Astrocyte (in vitro differentiated cells and primary cell): ENCODE data around the gene GNL2. TPM values are rescaled to one million over a fixed set of nuclear protein-coding genes. Genes with fewer than 3 reads are reported as not detected.

ENCODE experiments used
- DNase-seq: peaks from one replicate; pipeline ENCODE4 v3.0.0-alpha.2; 2010; ENCODE audit warnings: low read depth
- FAIRE-seq: peaks from 2 replicates; lab custom pipeline; 2011; peaks lifted over from hg19 to GRCh38; lab: Jason Lieb, UNC
- H2AFZ ChIP-seq: 2 replicates; pipeline ENCODE4 v1.6.0; 2012; ENCODE audit warnings: low read depth, low read length, inconsistent platforms
- H3K27ac ChIP-seq: 2 replicates; pipeline ENCODE4 v1.5.1; 2011; ENCODE audit warnings: low read depth, low read length, inconsistent platforms
- H3K27me3 ChIP-seq: 2 replicates; pipeline ENCODE4 v1.6.0; 2011; ENCODE audit warnings: low read length, inconsistent platforms; ENCODE audit not compliant: insufficient read depth
- H3K36me3 ChIP-seq: 2 replicates; pipeline ENCODE4 v1.5.1; 2011; ENCODE audit warnings: low read length, inconsistent platforms; ENCODE audit not compliant: insufficient read depth
- H3K4me1 ChIP-seq: 2 replicates; pipeline ENCODE4 v1.5.1; 2011; ENCODE audit warnings: low read length, inconsistent platforms; ENCODE audit not compliant: insufficient read depth
- H3K4me2 ChIP-seq: 2 replicates; pipeline ENCODE4 v1.6.0; 2012; ENCODE audit warnings: low read length, inconsistent platforms
- H3K4me3 ChIP-seq: 2 replicates; pipeline ENCODE4 v1.5.1; 2011; ENCODE audit warnings: low read depth, mild to moderate bottlenecking, low read length, inconsistent platforms; ENCODE audit not compliant: insufficient read depth
- H3K79me2 ChIP-seq: 2 replicates; pipeline ENCODE4 v1.6.0; 2012; ENCODE audit warnings: mild to moderate bottlenecking, low read length, inconsistent platforms; ENCODE audit not compliant: insufficient read depth
- H3K9ac ChIP-seq: 2 replicates; pipeline ENCODE4 v1.6.0; 2012; ENCODE audit warnings: mild to moderate bottlenecking, low read length, inconsistent platforms
- H3K9me3 ChIP-seq: 2 replicates; pipeline ENCODE4 v1.5.1; 2012; ENCODE audit warnings: low read depth, mild to moderate bottlenecking, low read length, inconsistent platforms; ENCODE audit not compliant: insufficient read depth
- H4K20me1 ChIP-seq: 2 replicates; pipeline ENCODE4 v1.6.0; 2012; ENCODE audit warnings: low read length, inconsistent platforms; ENCODE audit not compliant: insufficient read depth
- H3K27ac Mint-ChIP-seq: one replicate; pipeline ENCODE4 v1.8.0; 2021; ENCODE audit warnings: mild to moderate bottlenecking, mixed read lengths; ENCODE audit not compliant: unreplicated experiment
- H3K27me3 Mint-ChIP-seq: one replicate; pipeline ENCODE4 v1.8.0; 2021; ENCODE audit warnings: low read depth, mixed read lengths; ENCODE audit not compliant: unreplicated experiment
- H3K36me3 Mint-ChIP-seq: one replicate; pipeline ENCODE4 v1.8.0; 2021; ENCODE audit warnings: low read depth, mixed read lengths; ENCODE audit not compliant: unreplicated experiment
- H3K4me1 Mint-ChIP-seq: one replicate; pipeline ENCODE4 v1.8.0; 2021; ENCODE audit warnings: low read depth, mixed read lengths; ENCODE audit not compliant: unreplicated experiment
- H3K4me3 Mint-ChIP-seq: one replicate; pipeline ENCODE4 v1.8.0; 2021; ENCODE audit warnings: mild to moderate bottlenecking, moderate library complexity, mixed read lengths; ENCODE audit not compliant: unreplicated experiment
- H3K9me3 Mint-ChIP-seq: one replicate; pipeline ENCODE4 v1.8.0; 2021; ENCODE audit warnings: mild to moderate bottlenecking, mixed read lengths; ENCODE audit not compliant: unreplicated experiment
- EZH2 ChIP-seq: IDR thresholded peaks from 2 replicates; pipeline ENCODE4 v1.6.1; 2012; ENCODE audit warnings: mild to moderate bottlenecking, low read length, inconsistent platforms; ENCODE audit not compliant: insufficient read depth
- total RNA-seq: library from RNA; stranded (reverse); gene quantifications from 2 replicates; pipeline ENCODE4 v1.2.1, GENCODE V29; 2021
- TF ChIP-seq, protein P1 (sequence below): IDR thresholded peaks from 2 replicates; pipeline ENCODE4 v1.5.1; 2011; ENCODE audit warnings: low read depth, mild to moderate bottlenecking, inconsistent platforms, low read length, moderate library complexity; ENCODE audit not compliant: insufficient read depth

The GNL2 gene
- total RNA-seq, 1 donor from 2014 or later: 58.0 TPM

DNA sequence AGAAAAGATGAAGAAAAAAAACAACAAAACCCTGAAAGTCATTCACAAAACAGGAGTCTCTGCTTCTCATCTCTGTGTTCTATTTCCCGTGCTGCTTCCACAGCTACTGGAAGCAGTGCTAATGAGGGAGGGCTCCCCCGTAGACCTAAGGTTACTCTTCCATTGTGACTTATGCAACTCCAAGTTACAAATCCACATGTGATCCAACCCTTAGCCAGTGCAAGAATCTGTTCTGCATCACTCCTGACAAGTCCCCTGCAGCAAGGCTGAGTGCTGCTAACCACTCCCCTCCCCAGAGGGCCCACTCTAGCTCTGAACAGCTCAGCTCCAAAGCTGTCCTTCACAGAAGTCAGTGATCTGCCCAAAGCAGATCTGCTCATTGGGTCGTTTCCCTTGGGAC is 28.7 kb downstream of the GNL2 start:
- Histone ChIP-seq H3K27me3 (no peaks in the 10 kb centered on the region), H3K36me3 (peaks cover 65% of the 10 kb centered on the region), H3K9me3 (no peaks in the 10 kb centered on the region), H3K4me1 (no peaks in the 10 kb centered on the region), H3K27ac (no peak overlapping the region), H3K79me2 (no peaks in the 10 kb centered on the region), H4K20me1 (peaks cover 18% of the 10 kb centered on the region), H3K4me3 (no peak overlapping the region), H3K9ac (no peak overlapping the region), H3K4me2 (no peak overlapping the region), H2AFZ (no peak overlapping the region)
- TF ChIP-seq, protein P1, sequence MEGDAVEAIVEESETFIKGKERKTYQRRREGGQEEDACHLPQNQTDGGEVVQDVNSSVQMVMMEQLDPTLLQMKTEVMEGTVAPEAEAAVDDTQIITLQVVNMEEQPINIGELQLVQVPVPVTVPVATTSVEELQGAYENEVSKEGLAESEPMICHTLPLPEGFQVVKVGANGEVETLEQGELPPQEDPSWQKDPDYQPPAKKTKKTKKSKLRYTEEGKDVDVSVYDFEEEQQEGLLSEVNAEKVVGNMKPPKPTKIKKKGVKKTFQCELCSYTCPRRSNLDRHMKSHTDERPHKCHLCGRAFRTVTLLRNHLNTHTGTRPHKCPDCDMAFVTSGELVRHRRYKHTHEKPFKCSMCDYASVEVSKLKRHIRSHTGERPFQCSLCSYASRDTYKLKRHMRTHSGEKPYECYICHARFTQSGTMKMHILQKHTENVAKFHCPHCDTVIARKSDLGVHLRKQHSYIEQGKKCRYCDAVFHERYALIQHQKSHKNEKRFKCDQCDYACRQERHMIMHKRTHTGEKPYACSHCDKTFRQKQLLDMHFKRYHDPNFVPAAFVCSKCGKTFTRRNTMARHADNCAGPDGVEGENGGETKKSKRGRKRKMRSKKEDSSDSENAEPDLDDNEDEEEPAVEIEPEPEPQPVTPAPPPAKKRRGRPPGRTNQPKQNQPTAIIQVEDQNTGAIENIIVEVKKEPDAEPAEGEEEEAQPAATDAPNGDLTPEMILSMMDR: no peak
- no peak for TF ChIP-seq EZH2
- no peak for FAIRE-seq
- DNase-seq: no peak
- Mint-ChIP-seq H3K27me3 (no peaks in the 10 kb centered on the region), H3K4me1 (no peaks in the 10 kb centered on the region), H3K4me3 (no peak overlapping the region), H3K27ac (no peak overlapping the region), H3K9me3 (no peaks in the 10 kb centered on the region), H3K36me3 (peaks cover 22% of the 10 kb centered on the region)

DNA sequence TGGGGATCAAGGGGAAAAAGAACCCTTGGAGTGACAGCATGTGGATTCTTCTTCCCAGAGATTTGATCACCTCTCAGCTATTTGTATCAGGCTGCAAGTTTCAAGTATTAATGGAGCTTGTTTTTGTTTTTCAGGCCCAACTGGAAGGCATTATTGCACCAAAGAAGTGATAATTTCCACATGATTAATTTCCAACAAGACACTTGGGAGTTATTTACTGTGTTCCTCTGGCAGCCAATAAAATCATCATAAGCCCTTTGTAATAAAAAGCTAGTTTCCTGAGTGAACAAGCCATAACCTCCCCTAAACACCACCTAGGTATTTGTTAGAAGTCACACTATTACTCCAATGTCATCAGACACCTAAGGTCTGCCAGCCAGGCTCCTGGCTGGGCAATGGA is 30.8 kb downstream of the GNL2 start:
- H3K9ac ChIP-seq: no peak overlapping the region

DNA sequence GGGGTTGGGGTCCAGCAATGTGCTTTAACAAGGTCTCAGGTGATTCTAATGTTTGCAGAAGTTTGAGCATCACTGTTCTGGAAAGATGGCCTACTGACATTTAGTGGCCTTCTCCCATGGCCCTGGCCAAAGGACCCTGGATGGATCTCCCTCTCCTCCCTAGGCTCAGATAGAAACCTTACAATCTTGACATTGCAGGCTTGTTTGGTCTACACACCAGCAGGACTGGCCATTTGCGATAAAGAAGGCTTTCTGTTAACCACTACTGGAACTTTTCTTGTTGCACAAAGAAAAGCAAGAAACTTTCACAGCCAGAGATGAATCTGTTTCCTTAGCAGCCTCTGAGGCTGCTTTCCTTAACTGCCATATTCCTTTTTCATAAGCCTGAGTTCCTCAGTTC is 32.8 kb downstream of the GNL2 start:
- no peak overlapping the region for H3K27ac Mint-ChIP-seq
- H3K4me1 ChIP-seq: no peaks in the 10 kb centered on the region
- no peak overlapping the region for H3K4me3 ChIP-seq
- no peak overlapping the region for H2AFZ ChIP-seq
- H3K79me2 ChIP-seq: no peaks in the 10 kb centered on the region
- TF ChIP-seq, protein P1: no peak
- no peak for TF ChIP-seq EZH2
- H3K9ac ChIP-seq: no peak overlapping the region
- no peaks in the 10 kb centered on the region for H3K27me3 ChIP-seq
- no peaks in the 10 kb centered on the region for H3K9me3 Mint-ChIP-seq
- FAIRE-seq (no peak), DNase-seq (no peak)
- no peak overlapping the region for H3K4me2 ChIP-seq
- peaks cover 1% of the 10 kb centered on the region for H3K4me1 Mint-ChIP-seq
- H3K27me3 Mint-ChIP-seq: no peaks in the 10 kb centered on the region
- H3K36me3 Mint-ChIP-seq: peaks cover 18% of the 10 kb centered on the region
- H3K4me3 Mint-ChIP-seq: no peak overlapping the region
- H3K9me3 ChIP-seq: no peaks in the 10 kb centered on the region
- peaks cover 31% of the 10 kb centered on the region for H3K36me3 ChIP-seq
- H3K27ac ChIP-seq: no peak overlapping the region
- H4K20me1 ChIP-seq: peaks cover 7% of the 10 kb centered on the region

More for the DNA sequence above, 30.8 kb downstream of the GNL2 start:
- no peak overlapping the region for H3K4me2 ChIP-seq
- no peak overlapping the region for H2AFZ ChIP-seq
- H3K27ac Mint-ChIP-seq: no peak overlapping the region
- H3K36me3 ChIP-seq: peaks cover 49% of the 10 kb centered on the region
- H3K4me1 Mint-ChIP-seq: no peaks in the 10 kb centered on the region
- H3K4me3 ChIP-seq: no peak overlapping the region
- FAIRE-seq (no peak), DNase-seq (no peak)
- no peaks in the 10 kb centered on the region for H3K9me3 ChIP-seq
- H3K4me3 Mint-ChIP-seq: no peak overlapping the region
- no peak overlapping the region for H3K27ac ChIP-seq
- no peaks in the 10 kb centered on the region for H3K79me2 ChIP-seq
- no peak for TF ChIP-seq EZH2
- TF ChIP-seq, protein P1: no peak
- H3K4me1 ChIP-seq: no peaks in the 10 kb centered on the region
- H3K36me3 Mint-ChIP-seq: peaks cover 26% of the 10 kb centered on the region
- no peaks in the 10 kb centered on the region for H3K9me3 Mint-ChIP-seq
- no peaks in the 10 kb centered on the region for H3K27me3 Mint-ChIP-seq
- H3K27me3 ChIP-seq: no peaks in the 10 kb centered on the region
- H4K20me1 ChIP-seq: peaks cover 11% of the 10 kb centered on the region
